Choroid plexus epithelial cell (primary cell): ENCODE measurements around the gene TTC7B.
"Not testable (repeated sequence)": the region's sequence is repeated elsewhere in the genome, so short reads cannot be mapped to it uniquely, and the experiment has no call there.

Experiments
- DNase-seq: peaks from one replicate; pipeline ENCODE4 v3.0.0-alpha.2; 2010; ENCODE audit warnings: low read depth
- H3K4me3 ChIP-seq: 2 replicates; pipeline ENCODE4 v1.5.1; 2011; ENCODE audit warnings: low read depth, mild to moderate bottlenecking, control low read depth, low read length, moderate library complexity
- TF ChIP-seq, protein P1 (sequence below): conservative IDR thresholded peaks from 2 replicates; pipeline ENCODE4 v1.5.1; 2011; ENCODE audit warnings: low read depth, mild to moderate bottlenecking, control low read depth, inconsistent platforms, low read length, moderate library complexity

TTC7B gene

DNA sequence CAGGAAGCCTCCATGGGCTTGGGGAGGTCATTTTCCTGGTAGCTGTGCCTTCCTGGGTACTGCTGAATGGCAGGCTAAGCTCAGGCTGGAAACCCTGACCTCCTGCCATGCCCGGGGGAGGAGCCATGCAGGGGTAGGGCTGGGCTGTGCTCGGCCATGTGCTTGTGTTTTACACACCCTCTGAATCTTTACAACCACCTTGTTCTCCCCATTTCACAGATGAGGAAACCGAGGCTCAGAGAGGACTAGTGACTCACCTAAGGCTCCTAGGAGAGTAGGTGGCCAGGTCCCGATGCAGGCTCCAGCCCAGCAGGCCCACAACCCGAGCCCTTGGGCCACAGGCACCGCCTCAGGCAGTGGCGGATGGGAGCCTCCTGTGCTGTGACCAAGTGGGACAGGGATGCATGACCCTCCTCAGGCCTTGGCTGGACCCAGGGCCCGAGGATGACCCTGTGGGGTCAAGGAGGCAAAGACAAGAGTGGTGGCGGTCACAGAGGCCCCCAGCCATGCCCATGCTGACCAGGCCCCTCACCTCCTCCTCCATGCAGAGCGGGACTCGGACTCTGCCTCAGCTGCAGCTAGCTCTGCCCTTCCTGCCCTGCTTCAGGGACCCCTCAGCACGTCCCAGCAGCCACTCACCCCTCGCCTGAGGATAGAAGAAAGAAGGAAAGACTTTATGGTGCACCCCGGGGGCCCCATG, 283.3 kb downstream of the TTC7B start:
- TF ChIP-seq, protein P1, sequence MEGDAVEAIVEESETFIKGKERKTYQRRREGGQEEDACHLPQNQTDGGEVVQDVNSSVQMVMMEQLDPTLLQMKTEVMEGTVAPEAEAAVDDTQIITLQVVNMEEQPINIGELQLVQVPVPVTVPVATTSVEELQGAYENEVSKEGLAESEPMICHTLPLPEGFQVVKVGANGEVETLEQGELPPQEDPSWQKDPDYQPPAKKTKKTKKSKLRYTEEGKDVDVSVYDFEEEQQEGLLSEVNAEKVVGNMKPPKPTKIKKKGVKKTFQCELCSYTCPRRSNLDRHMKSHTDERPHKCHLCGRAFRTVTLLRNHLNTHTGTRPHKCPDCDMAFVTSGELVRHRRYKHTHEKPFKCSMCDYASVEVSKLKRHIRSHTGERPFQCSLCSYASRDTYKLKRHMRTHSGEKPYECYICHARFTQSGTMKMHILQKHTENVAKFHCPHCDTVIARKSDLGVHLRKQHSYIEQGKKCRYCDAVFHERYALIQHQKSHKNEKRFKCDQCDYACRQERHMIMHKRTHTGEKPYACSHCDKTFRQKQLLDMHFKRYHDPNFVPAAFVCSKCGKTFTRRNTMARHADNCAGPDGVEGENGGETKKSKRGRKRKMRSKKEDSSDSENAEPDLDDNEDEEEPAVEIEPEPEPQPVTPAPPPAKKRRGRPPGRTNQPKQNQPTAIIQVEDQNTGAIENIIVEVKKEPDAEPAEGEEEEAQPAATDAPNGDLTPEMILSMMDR, result no peak
- DNase-seq, result no peak

DNA sequence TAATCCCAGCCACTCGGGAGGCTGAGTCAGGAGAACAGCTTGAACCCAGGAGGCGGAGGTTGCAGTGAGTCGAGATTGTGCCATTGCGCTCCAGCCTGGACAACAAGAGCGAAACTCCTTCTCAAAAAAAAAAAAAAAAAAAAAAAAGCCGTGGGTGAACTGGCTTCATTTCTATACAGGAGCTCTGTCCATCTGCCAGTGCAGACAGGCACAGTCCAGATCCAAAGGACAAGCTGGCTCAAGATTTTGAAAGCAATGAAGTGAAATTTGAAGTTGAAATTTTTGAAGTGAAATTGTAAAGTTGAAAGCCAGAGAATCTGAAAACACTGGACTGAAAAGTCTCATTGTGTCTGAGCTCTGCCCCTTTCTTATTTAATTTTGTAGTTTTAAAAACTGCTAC, 284.7 kb downstream of the TTC7B start:
- H3K4me3 ChIP-seq, result no peak overlapping the region
- TF ChIP-seq, protein P1, result no peak
- no peak for DNase-seq

More for the DNA sequence above, 283.3 kb downstream of the TTC7B start:
- H3K4me3 ChIP-seq, result no peak overlapping the region

DNA sequence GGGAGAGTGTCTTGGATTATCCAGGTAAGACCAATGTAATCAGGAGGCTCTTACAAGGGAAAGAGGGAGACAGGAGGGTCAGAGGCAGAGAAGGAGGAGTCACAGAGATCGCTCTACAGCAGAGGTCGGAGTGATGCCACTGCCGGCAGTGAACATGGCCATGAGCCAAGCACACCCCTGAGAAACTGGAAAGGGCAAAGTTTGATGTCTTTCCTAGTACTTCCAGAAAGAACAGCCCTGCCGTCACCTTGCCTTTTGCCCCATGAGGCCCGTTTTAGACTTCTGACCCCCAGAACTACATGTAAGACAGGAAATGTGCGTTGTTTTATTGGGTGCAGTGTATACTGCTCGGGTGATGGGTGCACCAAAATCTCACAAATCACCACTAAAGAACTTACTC, 285.7 kb downstream of the TTC7B start:
- DNase-seq, result no peak
- no peak overlapping the region for H3K4me3 ChIP-seq
- TF ChIP-seq, protein P1, result no peak

DNA sequence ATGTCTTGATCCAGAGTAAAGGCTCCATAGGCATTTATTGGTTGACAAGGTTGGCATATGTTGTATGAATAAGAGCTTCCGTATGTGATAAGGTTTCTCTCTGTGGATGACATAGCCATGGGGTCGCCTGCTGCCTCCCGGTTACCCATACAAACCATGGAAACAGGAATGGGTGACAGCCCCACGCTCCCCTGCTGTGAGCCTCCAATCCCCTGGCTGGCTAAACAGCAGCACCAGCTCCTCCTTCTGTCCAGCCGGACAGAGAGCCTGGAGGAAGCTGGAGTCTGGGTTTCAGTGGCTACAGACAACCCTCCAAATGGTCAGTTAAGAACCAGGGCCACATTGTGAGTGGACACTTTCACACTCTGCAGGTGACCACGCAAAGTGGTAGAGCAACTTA, 288.3 kb downstream of the TTC7B start:
- TF ChIP-seq, protein P1, result no peak
- DNase-seq, result no peak
- no peak overlapping the region for H3K4me3 ChIP-seq

DNA sequence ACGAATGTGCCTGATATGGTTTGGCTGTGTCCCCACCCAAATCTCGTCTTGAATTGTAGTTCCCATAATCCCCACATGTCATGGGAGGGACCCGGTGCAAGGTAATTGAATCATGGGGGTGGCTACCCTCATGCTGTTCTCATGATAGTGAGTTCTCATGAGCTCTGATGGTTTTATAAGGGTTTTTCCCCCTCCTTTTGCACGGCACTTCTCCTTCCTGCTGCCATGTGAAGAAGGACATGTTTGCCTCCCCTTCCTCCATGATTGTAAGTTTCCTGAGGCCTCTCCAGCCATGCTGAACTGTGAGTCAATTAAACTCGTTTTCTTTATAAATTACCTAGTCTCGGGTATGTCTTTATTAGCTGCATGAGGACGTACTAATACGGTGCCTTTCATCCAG, 289.7 kb downstream of the TTC7B start:
- not testable (repeated sequence) for H3K4me3 ChIP-seq, DNase-seq

DNA sequence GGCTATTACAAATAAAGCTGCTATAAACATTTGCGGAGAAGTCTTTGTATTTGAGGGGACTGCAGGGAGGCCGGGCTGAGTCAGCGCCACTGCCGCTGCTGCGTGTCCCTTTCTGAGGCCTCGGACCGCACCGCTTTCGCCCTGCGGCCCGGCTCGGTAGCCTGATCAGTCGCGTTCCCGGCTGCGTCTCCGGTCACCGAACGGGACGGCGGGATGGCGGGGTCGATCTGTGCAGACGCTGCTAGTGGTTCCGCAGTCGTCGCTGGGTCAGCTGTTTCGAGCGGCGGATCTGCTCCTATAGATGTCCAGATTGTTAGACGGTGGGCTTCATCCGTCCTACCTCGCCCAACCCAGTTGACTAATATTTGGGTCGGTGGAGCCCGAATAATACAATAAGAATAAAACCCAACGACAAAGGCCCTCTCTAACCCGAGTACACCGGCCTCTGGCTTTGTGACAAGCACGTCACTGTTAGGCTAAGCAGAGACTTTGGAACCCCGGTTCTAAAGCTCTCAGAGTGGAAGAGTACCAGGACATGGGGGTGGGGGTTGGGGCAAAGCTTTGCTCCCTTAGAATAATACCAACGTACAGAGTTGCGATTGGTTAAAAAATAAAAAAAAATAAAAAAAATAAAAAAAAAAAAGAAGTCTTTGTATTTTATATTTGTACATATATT, 290.7 kb downstream of the TTC7B start:
- DNase-seq, result not testable (repeated sequence)

DNA sequence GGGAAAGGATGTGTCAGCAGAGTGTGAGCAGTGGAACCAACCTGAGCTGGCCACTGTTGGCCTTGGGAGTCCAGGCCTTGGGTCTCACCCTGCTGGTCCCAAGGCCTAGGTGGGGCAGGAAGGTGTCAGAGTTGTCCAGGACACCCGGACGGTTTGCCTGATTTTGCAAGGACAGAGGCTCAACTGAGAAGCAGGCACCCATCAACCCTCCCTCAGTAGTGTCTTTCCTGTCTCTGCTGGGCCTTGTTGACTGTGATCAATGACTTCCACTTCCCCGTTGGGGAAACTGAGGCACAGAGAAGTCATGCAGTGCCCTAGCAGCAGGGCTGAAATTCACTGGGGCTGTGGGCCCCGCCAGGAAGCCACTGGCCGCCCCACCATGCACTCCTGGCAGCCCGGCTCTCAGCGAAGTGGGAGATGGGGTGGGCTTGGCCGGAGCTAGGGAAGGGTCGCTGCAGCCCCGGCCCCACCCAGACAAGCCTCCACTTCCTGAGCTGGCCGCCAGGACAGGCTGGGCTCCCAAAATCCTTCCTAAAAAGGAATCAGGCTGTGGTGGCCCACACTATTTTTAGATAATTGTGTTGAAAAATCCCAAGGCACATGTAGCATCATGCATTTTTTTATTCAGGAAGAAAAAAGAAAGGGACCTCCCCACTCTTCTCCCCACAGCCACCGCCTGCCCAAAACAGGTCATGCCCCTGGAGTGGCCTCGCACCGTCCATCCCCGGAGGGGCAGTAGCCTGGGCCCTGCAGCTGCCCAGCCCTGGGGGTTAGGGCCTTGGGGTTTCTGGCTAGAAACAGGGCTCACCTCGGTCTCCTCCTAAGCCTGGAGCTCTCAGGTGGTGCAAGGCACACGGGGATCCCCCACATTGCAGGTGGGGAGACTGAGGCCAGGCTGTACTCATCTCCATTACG, 292.0 kb downstream of the TTC7B start:
- no peak for DNase-seq
- no peak overlapping the region for H3K4me3 ChIP-seq
- TF ChIP-seq, protein P1, result no peak

More for the DNA sequence above, 290.7 kb downstream of the TTC7B start:
- not testable (repeated sequence) for H3K4me3 ChIP-seq
